GM12878 (cell line): ENCODE results near the gene DOCK2.

Source experiments
- BCLAF1 ChIP-seq: fragments of 450-650 bp; IDR thresholded peaks from 2 replicates; pipeline ENCODE4 v1.6.1; 2017; ENCODE audit warnings: antibody characterized with exemption, mild to moderate bottlenecking, moderate library complexity
- CEBPB ChIP-seq, 2 experiments: fragments of 150-350 bp in 1 of 2; IDR thresholded peaks; 2 replicates each; pipeline ENCODE4 v1.6.1; 2012 to 2014; ENCODE audit warnings: low read depth in 2 of 2, low read length in 2 of 2, borderline replicate concordance in 1 of 2, inconsistent platforms in 1 of 2
- CTCF ChIP-seq, 3 experiments: IDR thresholded peaks in 2 of 3; conservative IDR thresholded peaks in 1 of 3; 2 replicates each; pipeline ENCODE4 v1.5.1; 2011; ENCODE audit warnings: low read depth in 3 of 3, low read length in 3 of 3, mild to moderate bottlenecking in 3 of 3, control low read depth in 2 of 3, moderate library complexity in 2 of 3, inconsistent platforms in 1 of 3, mixed read lengths in 1 of 3; ENCODE audit not compliant: control insufficient read depth in 2 of 3, insufficient read depth in 1 of 3; ENCODE audit errors: extremely low read depth in 1 of 3
- EP300 ChIP-seq, 2 experiments: fragments of 150-350 bp in 1 of 2; IDR thresholded peaks; 2 replicates each; pipeline ENCODE4 v1.6.1; 2011 to 2012; ENCODE audit warnings: low read depth in 2 of 2, low read length in 2 of 2, borderline replicate concordance in 1 of 2, improper control_type of control experiment in 1 of 2, inconsistent platforms in 1 of 2; ENCODE audit not compliant: control insufficient read depth in 1 of 2
- EZH2 ChIP-seq: IDR thresholded peaks from 2 replicates; pipeline ENCODE4 v1.6.1; 2012; ENCODE audit warnings: low read depth, mild to moderate bottlenecking, control low read depth, inconsistent platforms, low read length, borderline replicate concordance; ENCODE audit not compliant: control insufficient read depth
- POLR2A ChIP-seq: IDR thresholded peaks from 2 replicates; pipeline ENCODE4 v1.6.1; 2011; ENCODE audit warnings: low read depth, mild to moderate bottlenecking, low read length
- POLR2AphosphoS5 ChIP-seq: IDR thresholded peaks from 2 replicates; pipeline ENCODE4 v1.6.1; 2011; ENCODE audit warnings: mild to moderate bottlenecking, low read length, inconsistent platforms
- RAD21 ChIP-seq: IDR thresholded peaks from 2 replicates; pipeline ENCODE4 v1.6.1; 2011; ENCODE audit warnings: mild to moderate bottlenecking, low read depth, low read length, moderate library complexity; ENCODE audit not compliant: insufficient read depth
- REST ChIP-seq: IDR thresholded peaks from 2 replicates; pipeline ENCODE4 v1.6.1; 2012; ENCODE audit warnings: mild to moderate bottlenecking, low read depth, low read length
- RFX5 ChIP-seq: IDR thresholded peaks from 2 replicates; pipeline ENCODE4 v1.6.1; 2011; ENCODE audit warnings: low read depth, low read length, improper control_type of control experiment
- SRF ChIP-seq, 2 experiments: IDR thresholded peaks; 2 replicates each; pipeline ENCODE4 v1.6.1; 2011; ENCODE audit warnings: low read depth in 2 of 2, low read length in 2 of 2, mild to moderate bottlenecking in 1 of 2, moderate library complexity in 1 of 2
- ZNF592 ChIP-seq: fragments of 450-650 bp; IDR thresholded peaks from 2 replicates; pipeline ENCODE4 v1.6.1; 2017; ENCODE audit warnings: mild to moderate bottlenecking, moderate library complexity

- TF ChIP-seq POLR2A: no peak
- TF ChIP-seq REST: no peak
- TF ChIP-seq CTCF (IDR thresholded peaks at IDR 0.05 in 2 of 3, conservative IDR thresholded peaks at IDR 0.05 in 1 of 3; ENCODE audit: control insufficient read depth in 2 of 3, extremely low read depth in 1 of 3, insufficient read depth in 1 of 3, low read depth in 3 of 3, low read length in 3 of 3): no peak
- no peak for TF ChIP-seq RFX5
- TF ChIP-seq EP300 (IDR thresholded peaks at IDR 0.05; ENCODE audit: borderline replicate concordance in 1 of 2, control insufficient read depth in 1 of 2, low read depth in 2 of 2, low read length in 2 of 2): no peak
- TF ChIP-seq SRF (IDR thresholded peaks at IDR 0.05; ENCODE audit: low read depth in 2 of 2, low read length in 2 of 2): no peak
- TF ChIP-seq BCLAF1: no peak
- no peak for TF ChIP-seq EZH2
- TF ChIP-seq ZNF592: no peak
- no peak for TF ChIP-seq RAD21
- no peak for TF ChIP-seq POLR2AphosphoS5
- no peak for TF ChIP-seq CEBPB (IDR thresholded peaks at IDR 0.05; ENCODE audit: borderline replicate concordance in 1 of 2, low read depth in 2 of 2, low read length in 2 of 2)
These were observed 164.3 kb downstream of the DOCK2 start for GRCh38 chr5:169801324-169801777.
